GM19324 (cell line): ENCODE data around the gene GABARAP.

Experiments
- ATAC-seq: cut with Tn5 transposase; IDR thresholded peaks from one replicate; pipeline ENCODE4 v1.9.1; 2021; ENCODE audit warnings: mild to moderate bottlenecking, moderate library complexity; ENCODE audit not compliant: unreplicated experiment, low FRiP score

The GABARAP gene

DNA sequence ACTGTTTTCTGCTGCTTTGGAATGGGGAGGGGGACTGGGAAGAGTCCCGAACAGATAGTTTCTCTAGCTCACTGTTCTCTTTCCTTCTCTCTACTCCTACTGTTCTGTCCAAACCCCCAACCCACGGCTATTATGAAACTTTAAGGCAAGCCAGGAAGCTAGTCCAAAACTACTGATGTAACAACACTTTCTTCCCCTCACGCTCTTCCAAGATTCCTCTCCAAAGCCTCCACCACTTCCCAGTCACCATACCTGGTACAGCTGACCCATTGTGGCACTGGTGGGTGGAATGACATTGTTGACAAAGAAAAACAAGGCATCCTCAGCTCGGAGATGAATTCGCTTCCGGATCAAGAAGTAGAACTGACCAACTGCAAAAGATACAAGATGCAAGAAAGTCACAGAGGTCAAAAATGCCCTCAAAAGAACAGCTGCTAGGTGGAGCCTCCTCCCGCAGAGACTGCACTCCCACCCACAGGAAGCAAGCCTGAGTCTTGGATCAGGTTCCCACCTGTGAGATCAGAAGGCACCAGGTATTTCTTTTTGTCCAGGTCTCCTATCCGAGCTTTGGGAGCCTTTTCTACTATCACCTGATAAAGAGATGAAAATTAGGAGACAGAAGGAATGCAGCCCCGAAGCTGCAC, 1.0 kb downstream of the GABARAP start:
- ATAC-seq, result no peak

- ATAC-seq, result no peak
These were observed 1.9 kb downstream of the GABARAP start for GRCh38 chr17:7240375-7240774.

- peak; percentile 66 for ATAC-seq
These were observed 2.9 kb downstream of the GABARAP start, which contains the start of gene PHF23 for GRCh38 chr17:7239091-7240027. Gene PHF23 (minus strand): TSS chr17:7239457. CDS start chr17:7239279, 178 bp downstream.

GRCh38 chr17:7238420-7239090, 3.7 kb downstream of the GABARAP start:
- no peak for ATAC-seq

DNA sequence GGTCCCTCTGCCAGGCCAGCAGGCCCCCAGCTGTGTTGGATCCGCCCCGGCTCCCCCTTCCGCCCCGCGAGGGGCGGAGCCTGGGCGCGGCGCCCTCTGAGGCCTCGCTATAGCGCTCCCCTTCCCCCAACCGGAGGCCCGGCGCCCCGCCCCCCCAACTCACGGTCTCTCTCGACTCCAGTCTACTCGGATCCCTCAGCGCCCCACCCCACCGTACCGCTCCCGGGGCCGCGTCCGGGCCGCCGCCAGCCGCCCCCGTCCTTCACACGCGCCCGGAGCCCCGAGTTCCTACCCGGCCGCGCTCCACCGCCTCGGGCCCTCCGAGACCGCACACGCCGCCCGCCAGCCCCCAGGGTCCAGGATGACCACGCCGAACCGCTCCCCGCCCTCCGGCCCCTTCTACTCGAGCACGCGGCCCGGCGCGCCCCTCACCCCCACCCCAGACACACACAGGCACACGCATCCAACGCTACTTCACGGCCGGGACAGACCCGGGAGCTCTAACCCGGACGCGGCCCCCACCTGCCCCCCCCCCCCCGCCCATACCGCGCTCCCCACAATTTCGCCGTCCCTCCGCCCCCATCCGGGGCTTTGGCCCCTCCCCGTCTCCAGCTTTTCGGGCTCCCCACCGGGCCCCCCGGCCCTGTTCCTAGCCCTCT, 4.4 kb downstream of the GABARAP start:
- ATAC-seq, result no peak

DNA sequence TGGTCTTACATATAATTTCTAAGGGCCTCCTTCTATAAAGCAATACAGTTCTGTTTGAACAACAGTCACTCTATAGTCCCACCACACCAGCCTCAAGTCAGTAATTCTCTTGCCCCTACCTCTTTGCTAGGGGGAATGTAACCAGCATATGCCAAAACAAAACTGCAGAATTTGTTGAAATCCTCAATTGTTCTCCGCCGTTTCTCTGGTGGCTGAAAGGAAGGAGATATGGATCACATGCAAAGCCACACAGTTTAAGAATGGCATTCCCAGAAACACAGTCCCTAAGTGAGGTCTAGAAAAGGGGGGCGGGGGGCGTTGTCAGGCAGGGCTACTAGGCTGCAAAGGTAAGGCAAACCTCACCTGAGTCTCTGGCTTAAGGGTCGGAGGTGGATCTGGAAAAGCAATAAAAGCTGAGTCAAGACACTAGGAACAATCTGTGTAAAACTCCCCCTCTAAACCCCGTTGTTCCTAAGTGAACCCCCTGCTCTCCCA, 4.9 kb downstream of the GABARAP start:
- no peak for ATAC-seq

GRCh38 chr17:7236808-7237207, 5.4 kb downstream of the GABARAP start:
- ATAC-seq, result no peak

GRCh38 chr17:7235693-7236665, 6.3 kb downstream of the GABARAP start:
- no peak for ATAC-seq

DNA sequence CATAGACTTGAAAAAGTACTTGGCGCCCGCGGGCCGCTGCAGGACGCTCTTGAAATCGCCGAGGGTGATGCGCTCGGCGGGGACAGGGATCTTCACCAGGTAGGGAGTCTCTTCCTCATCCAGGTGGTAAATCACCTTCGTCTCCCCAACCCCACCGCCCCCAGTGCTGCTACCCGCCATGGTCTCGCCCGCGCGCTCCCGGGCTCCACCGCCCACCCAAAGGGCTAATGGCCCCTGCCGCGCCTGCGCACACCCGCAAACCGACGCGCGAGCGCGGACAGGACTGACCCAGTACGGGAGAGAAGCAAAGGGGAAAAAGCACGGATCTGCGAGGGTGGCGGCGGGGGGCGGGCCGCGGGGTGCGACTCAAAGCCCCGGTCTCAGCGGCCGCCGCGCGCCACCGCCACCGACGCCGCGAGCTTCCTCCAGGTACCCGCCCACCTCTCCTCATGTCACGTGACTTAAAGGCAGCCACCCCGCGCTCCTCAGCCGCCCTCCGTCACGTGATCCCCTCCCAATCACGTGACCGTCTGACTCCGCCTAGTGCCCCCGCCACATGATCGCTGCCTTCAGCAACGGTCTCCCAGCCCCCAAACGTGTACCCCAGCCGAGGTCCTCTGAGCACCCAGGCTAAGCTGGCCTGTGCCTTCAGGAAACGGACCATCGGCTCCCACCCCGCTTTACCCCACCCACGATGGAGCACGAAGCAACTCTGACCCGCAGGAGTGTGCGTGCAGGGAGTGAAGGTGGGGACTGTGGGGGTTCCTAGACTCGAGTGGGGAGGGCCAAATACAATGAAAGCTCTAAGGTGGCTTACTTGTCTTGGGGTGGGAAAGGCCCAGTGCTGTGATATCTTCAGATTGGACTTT, 7.9 kb downstream of the GABARAP start, which contains the start of gene DVL2:
DVL2 (minus strand) TSS at position 435 of the 869 bp plus-strand sequence; CDS start at position 180, 255 bp downstream.
- peak; percentile 70 for ATAC-seq

GRCh38 chr17:7233701-7234082, 8.6 kb downstream of the GABARAP start:
- no peak for ATAC-seq

- no peak for ATAC-seq
These were observed 10.1 kb downstream of the GABARAP start for GRCh38 chr17:7232114-7232513.

DNA sequence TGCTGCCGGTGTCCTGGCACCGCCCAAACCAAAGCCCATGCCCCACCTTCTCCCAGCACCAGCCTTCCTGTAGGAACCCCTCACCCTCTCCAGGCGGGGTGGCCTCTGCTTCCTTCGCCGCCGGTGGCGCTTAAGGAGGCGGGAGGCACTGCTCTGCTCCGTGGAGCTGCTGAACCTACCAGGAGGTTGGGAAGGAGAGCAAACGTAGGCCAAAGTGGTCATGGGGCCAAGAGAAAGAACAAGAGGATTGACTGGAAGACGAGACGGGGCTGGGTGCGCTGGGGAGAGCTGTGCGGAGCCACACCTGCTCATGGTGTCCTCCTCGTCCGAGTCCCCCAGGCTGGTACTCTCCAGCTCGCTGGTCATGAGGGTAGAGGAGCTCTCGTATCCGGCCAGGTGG, 12.7 kb downstream of the GABARAP start:
- ATAC-seq, result no peak

- ATAC-seq, result no peak
These were observed 13.3 kb downstream of the GABARAP start for GRCh38 chr17:7228920-7229319.

DNA sequence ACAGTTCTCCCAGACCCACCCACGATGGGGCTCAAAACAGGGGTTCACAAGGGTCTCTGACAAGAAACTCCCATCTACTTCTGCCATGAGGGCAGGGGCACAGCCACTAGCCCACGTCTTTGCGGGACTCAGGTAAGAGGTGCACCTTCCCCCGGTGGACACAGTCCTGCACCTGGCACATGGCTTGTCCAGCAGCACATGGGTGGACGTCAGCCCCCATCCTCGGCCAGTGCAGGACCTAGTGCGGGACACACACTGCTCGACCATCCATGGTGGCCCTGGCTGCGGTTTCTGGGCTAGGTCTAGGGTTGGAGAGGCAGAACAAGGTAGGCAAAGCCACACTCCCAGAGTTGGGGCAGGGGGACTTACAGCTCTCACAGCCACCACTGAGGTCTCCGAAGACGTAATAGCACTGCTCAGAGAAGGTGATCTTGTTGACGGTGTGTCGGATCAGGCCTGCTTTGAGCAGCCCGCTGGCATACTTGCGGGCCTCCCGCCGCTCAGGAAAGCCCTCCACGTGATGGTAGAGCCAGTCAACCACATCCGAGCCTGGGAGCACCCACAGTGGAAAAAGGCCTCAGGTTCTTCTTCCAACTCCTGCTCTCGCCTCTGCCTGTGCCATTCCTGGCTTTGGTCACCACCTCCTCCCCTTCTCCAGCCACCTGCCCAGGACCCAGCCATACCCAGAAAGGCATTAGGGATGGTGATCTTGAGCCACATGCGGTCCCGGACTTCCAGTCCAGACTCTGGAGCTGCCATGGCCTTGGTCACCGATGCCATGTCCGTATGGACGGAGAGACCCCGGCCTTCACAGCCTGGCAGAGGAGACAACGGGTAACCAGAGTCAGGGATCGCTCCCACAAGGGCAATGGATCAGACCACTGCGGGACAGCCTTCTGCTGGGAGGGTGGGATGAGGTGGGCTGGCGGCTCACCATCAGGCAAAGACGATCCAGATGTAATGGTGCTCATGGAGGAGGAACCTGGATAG, 15.2 kb downstream of the GABARAP start:
- ATAC-seq, result no peak

DNA sequence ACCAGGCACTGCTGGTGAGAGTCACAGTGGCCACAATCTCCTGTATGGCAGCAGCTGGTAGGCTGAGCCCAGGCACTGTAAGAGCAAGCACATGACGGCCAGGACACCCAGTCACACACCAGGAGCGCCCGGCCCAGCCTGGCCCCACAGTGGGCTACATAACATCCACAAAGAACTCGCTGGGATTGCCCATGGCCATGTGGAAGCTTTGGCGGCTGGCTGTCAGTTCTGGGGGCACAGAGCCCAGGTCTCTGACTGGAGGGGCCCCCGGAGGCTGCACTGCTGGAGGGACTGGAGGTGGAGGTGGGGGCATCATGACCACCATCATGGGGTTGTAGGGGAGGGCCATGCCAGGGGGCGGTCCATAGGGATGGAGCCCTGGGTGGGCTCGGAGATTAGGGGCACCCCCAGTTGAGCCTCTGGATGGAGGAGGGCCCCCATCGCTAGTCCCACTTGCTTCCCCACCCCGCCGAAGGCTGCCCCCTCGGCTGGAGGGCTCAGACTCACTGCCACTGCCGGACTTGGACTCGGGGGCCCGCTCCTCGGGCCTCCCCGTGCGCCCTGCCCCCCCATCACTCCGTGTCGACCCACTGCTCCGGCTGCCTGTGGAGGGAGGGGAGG, 16.4 kb downstream of the GABARAP start:
- ATAC-seq, result no peak

- ATAC-seq, result no peak
These were observed 17.6 kb downstream of the GABARAP start for GRCh38 chr17:7224661-7225111.

GRCh38 chr17:7224110-7224509, 18.1 kb downstream of the GABARAP start:
- ATAC-seq, result no peak
